Hematopoietic multipotent progenitor cell treated with erythropoietin and hydrocortisone succinate and interleukin-3 and kit ligand, for 15 days (in vitro differentiated cells): Measurements from ENCODE around the gene NPHP4.

Experiments used
- DNase-seq: peaks from one replicate; pipeline ENCODE4 v3.0.0-alpha.2; 2015; ENCODE audit warnings: low spot score

NPHP4 gene

GRCh38 chr1:5992026-5992813 lies at the start of gene NPHP4:
NPHP4 (minus strand) TSS chr1:5992425; CDS start chr1:5986289, 6,136 bp downstream.
- DNase-seq = peak; percentile 99

GRCh38 chr1:6041432-6042062 lies 49.3 kb upstream of the NPHP4 start:
- DNase-seq = no peak

- DNase-seq = no peak
Measured at GRCh38 chr1:6040861-6041415, 48.7 kb upstream of the NPHP4 start.

- DNase-seq = no peak
Measured at GRCh38 chr1:6040444-6040843, 48.2 kb upstream of the NPHP4 start.

- no peak for DNase-seq
Measured at GRCh38 chr1:6039031-6039430, 46.8 kb upstream of the NPHP4 start.

GRCh38 chr1:6038603-6039002 lies 46.4 kb upstream of the NPHP4 start:
- no peak for DNase-seq

GRCh38 chr1:6037338-6037762 lies 45.1 kb upstream of the NPHP4 start:
- no peak for DNase-seq

GRCh38 chr1:6035719-6036118 lies 43.5 kb upstream of the NPHP4 start:
- DNase-seq = no peak

GRCh38 chr1:6035303-6035702 lies 43.1 kb upstream of the NPHP4 start:
- no peak for DNase-seq

GRCh38 chr1:6034750-6035096 lies 42.5 kb upstream of the NPHP4 start:
- DNase-seq = no peak

GRCh38 chr1:6033986-6034749 lies 41.9 kb upstream of the NPHP4 start:
- DNase-seq = peak; percentile 10

- no peak for DNase-seq
Measured at GRCh38 chr1:6033124-6033523, 40.9 kb upstream of the NPHP4 start.

GRCh38 chr1:6030547-6031261 lies 38.5 kb upstream of the NPHP4 start:
- DNase-seq = no peak

- DNase-seq = no peak
Measured at GRCh38 chr1:6030132-6030531, 37.9 kb upstream of the NPHP4 start.

- DNase-seq = no peak
Measured at GRCh38 chr1:6029351-6029750, 37.1 kb upstream of the NPHP4 start.

GRCh38 chr1:6028042-6028850 lies 36.0 kb upstream of the NPHP4 start:
- no peak for DNase-seq

GRCh38 chr1:6027591-6027990 lies 35.4 kb upstream of the NPHP4 start:
- no peak for DNase-seq

- peak; percentile 27 for DNase-seq
Measured at GRCh38 chr1:6026095-6026809, 34.0 kb upstream of the NPHP4 start.

GRCh38 chr1:6025269-6026094 lies 33.3 kb upstream of the NPHP4 start:
- no peak for DNase-seq

GRCh38 chr1:6024376-6024775 lies 32.2 kb upstream of the NPHP4 start:
- no peak for DNase-seq
